H1 (cell line): ENCODE results near the gene SHPK. TPM values are rescaled to one million over a fixed set of nuclear protein-coding genes. Genes with fewer than 3 reads are reported as not detected.

ENCODE experiments used
- GABPA ChIP-seq: IDR thresholded peaks from 2 replicates; pipeline ENCODE4 v1.6.1; 2011; ENCODE audit warnings: mild to moderate bottlenecking, low read length, moderate library complexity, borderline replicate concordance; ENCODE audit not compliant: insufficient read depth
- JUN ChIP-seq: IDR thresholded peaks from 2 replicates; pipeline ENCODE4 v1.6.1; 2011; ENCODE audit warnings: low read depth, mild to moderate bottlenecking, improper control_type of control experiment, low read length
- KDM1A ChIP-seq: fragments of 200-600, 300-600 bp; sonication (generic); IDR thresholded peaks from 2 replicates; pipeline ENCODE4 v1.7.1; 2016; ENCODE audit warnings: mild to moderate bottlenecking, low read length, borderline replicate concordance
- MAFK ChIP-seq: IDR thresholded peaks from 2 replicates; pipeline ENCODE4 v1.6.1; 2012; ENCODE audit warnings: low read depth, mild to moderate bottlenecking, improper control_type of control experiment, low read length
- POU5F1 ChIP-seq: IDR thresholded peaks from 2 replicates; pipeline ENCODE4 v1.6.1; 2011; ENCODE audit warnings: low read depth, mild to moderate bottlenecking, low read length, moderate library complexity
- SIRT6 ChIP-seq: IDR thresholded peaks from one replicate; pipeline ENCODE4 v1.7.1; 2012; ENCODE audit warnings: low read length, inconsistent platforms
- polyA plus RNA-seq, 7 experiments: library from polyadenylated mRNA; depleted of rRNA in 3 of 7; stranded (reverse) in 5 of 7; unstranded in 2 of 7; fragments of >200 nt in 5 of 7; fragments of 200-250 nt in 2 of 7; gene quantifications; 1 replicate in 5 of 7; 2 replicates in 1 of 7; 4 replicates in 1 of 7; pipeline versions ENCODE4 v1.2.1 to v1.2.3, GENCODE V29; 2011 to 2013; ENCODE audit warnings: missing spikeins in 2 of 7, mixed read lengths in 2 of 7
- total RNA-seq: library from RNA; stranded (reverse); fragmentation: NEBNext Ultra II Directional; extraction: Animal tissue kit (Norgen Biotek cat#: 25700); gene quantifications from 2 replicates; pipeline ENCODE4 v1.2.1, GENCODE V29; 2021
- TF ChIP-seq, protein P1 (sequence below): IDR thresholded peaks from 2 replicates; pipeline ENCODE4 v1.6.1; 2012; ENCODE audit warnings: low read length, inconsistent platforms

The SHPK gene
- total and polyA plus RNA-seq, 2 of the 8 experiments (the other 6 are each of a cell fraction or from before 2014, with no cell fraction given), result 28.6 to 36.7 TPM

DNA sequence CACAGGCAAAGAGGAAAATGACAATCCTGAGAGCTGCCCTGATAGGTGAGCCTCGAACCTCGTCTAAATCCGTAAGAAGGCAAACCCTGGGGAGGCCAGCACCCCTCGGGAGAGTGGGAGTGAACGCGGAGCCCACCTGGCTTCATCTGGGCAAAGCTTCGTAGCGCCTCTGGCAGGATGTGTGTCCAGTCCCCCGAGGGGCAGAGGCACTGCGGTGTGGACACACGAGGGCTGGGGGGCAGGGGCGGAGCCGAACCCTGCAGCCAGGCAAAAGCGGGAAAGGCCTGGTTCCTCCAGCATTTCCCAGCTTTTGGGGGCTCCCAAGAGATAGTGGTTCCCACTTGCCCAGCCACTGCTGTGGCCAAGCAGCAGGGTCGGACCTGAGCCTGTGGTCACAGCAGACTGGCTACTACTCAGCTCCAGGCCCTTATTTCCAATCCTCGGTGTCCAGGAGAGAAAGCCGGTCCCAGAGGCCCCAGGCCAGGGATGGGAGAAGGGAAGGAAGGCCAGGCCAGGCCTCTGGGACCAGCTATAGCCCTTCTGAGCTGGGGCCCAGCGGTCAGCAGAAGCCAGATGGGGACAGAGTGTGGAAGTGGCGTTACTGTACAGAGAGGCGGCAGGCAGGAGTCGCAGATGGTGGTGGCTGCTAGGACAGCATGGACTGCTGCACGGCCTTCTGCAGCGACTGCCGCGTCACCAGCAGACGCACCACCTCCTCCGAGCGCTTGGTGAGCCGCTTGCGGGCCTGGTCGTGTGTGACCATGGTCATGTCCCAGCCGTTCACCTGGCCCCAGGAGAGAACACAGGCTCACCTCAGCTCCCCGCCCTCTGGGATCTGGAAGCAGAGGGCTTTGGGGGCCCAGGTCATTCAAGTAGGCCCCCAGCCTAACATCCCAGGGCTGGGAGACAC lies 27.3 kb upstream of the SHPK start (continued):
- no peak for TF ChIP-seq POU5F1
- TF ChIP-seq JUN, result no peak
- no peak for TF ChIP-seq GABPA
- TF ChIP-seq, protein P1, sequence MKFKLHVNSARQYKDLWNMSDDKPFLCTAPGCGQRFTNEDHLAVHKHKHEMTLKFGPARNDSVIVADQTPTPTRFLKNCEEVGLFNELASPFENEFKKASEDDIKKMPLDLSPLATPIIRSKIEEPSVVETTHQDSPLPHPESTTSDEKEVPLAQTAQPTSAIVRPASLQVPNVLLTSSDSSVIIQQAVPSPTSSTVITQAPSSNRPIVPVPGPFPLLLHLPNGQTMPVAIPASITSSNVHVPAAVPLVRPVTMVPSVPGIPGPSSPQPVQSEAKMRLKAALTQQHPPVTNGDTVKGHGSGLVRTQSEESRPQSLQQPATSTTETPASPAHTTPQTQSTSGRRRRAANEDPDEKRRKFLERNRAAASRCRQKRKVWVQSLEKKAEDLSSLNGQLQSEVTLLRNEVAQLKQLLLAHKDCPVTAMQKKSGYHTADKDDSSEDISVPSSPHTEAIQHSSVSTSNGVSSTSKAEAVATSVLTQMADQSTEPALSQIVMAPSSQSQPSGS, result no peak
- no peak for TF ChIP-seq KDM1A
- TF ChIP-seq MAFK, result no peak
- no peak for TF ChIP-seq SIRT6
